ENCODE results near the gene ZFP92.

ZFP92 gene

GRCh38 chrX:153457827-153458466 is 46.7 kb downstream of the ZFP92 start:
- DNase-seq, result no peak

- no peak for DNase-seq
These were observed 47.2 kb downstream of the ZFP92 start for GRCh38 chrX:153458476-153458875.

GRCh38 chrX:153459986-153460385 is 48.7 kb downstream of the ZFP92 start:
- DNase-seq, result no peak

GRCh38 chrX:153460826-153461225 is 49.6 kb downstream of the ZFP92 start:
- DNase-seq, result peak; percentile 46
